ENCODE measurements around the gene ADSS2. TPM values are rescaled to one million over a fixed set of nuclear protein-coding genes. Genes with fewer than 3 reads are reported as not detected.

ADSS2 gene
- total RNA-seq, 1 donor from 2014 or later: 46.9 TPM

DNA sequence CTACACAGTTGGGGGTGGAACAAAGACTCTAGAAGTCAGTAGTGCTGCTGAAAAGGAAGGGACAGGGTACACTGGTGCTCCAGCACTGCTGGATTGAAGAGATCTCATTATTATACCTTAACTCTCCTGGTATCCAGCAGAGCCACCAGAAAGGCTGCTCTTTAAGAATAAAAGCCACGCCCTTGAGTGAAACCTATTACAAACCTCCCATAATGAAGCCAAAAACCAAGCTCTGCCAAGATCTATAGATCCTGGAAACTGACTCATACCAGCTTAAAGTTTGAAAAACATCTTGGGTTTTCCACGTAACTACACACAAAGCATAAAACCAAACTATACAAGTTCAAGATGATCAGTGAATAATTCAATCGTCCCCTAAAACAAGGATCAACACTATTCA lies 38.0 kb downstream of the ADSS2 start:
- no peak for DNase-seq (ENCODE audit: low read depth)
- TF ChIP-seq, protein P1, sequence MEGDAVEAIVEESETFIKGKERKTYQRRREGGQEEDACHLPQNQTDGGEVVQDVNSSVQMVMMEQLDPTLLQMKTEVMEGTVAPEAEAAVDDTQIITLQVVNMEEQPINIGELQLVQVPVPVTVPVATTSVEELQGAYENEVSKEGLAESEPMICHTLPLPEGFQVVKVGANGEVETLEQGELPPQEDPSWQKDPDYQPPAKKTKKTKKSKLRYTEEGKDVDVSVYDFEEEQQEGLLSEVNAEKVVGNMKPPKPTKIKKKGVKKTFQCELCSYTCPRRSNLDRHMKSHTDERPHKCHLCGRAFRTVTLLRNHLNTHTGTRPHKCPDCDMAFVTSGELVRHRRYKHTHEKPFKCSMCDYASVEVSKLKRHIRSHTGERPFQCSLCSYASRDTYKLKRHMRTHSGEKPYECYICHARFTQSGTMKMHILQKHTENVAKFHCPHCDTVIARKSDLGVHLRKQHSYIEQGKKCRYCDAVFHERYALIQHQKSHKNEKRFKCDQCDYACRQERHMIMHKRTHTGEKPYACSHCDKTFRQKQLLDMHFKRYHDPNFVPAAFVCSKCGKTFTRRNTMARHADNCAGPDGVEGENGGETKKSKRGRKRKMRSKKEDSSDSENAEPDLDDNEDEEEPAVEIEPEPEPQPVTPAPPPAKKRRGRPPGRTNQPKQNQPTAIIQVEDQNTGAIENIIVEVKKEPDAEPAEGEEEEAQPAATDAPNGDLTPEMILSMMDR (conservative IDR thresholded peaks at IDR 0.05; ENCODE audit: low read depth, low read length): no peak
- no peak overlapping the region for H3K4me3 ChIP-seq (ENCODE audit: low read depth, low read length)

DNA sequence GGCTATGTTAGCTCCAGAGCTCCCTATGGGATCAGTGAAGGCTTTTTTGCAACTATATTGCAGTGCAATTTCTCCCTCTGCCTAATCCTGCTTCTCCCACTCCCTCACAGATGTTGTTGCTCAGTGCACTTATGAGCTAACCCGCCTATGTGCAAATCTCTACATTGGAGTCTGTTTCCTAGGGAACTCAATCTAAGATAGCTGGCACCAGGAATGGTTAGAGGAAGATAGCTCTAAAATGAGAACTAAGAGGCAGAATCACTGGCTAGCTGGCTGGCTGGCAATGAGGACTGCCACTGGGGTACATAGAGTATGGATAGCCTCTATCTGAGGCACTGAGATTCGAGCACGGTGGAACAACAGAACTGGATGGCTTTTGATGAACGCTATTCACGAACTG lies 39.5 kb downstream of the ADSS2 start:
- no peak for DNase-seq (ENCODE audit: low read depth)
- TF ChIP-seq, protein P1 (conservative IDR thresholded peaks at IDR 0.05; ENCODE audit: low read depth, low read length): no peak
- H3K4me3 ChIP-seq (ENCODE audit: low read depth, low read length): no peak overlapping the region

DNA sequence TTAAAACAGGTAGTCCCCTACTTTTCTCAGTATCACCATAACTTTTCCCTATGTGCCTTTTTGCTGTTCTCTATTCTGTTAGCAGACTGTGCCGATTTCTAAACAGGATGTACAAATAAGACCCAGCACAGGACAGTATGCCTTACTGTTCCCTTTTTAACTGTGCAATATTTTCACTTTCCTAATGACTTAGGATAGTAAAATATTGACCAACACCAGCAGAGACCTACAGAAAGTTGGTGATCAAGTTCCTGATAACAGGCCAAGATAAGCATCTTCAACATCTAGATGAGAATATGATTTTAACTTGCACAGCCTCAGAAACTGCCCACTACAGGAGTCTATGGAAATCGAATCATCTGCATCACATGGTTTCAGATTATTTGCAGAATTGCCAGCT lies 42.0 kb downstream of the ADSS2 start:
- TF ChIP-seq, protein P1 (conservative IDR thresholded peaks at IDR 0.05; ENCODE audit: low read depth, low read length): no peak
- DNase-seq (ENCODE audit: low read depth): no peak
- no peak overlapping the region for H3K4me3 ChIP-seq (ENCODE audit: low read depth, low read length)

DNA sequence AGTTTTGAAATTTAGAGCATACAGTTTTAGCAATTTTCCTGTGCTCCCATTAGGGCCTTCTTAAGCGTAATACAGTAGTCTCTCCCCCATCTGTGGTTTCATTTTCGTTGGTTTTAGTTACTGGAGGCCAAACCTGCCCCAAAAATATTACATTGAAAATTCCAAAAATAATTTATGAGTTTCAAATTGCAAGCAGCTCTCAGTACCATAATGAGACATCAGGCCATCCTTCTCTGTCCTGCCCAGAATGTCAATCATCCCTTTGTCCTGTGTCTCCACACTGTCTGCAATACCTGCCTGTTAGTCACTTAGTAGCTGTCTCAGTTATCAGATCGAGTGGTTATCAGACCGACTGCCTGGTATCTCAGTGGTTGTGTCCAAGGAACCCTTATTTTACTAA lies 45.4 kb downstream of the ADSS2 start:
- no peak for DNase-seq (ENCODE audit: low read depth)
- H3K4me3 ChIP-seq (ENCODE audit: low read depth, low read length): no peak overlapping the region
- TF ChIP-seq, protein P1 (conservative IDR thresholded peaks at IDR 0.05; ENCODE audit: low read depth, low read length): no peak

DNA sequence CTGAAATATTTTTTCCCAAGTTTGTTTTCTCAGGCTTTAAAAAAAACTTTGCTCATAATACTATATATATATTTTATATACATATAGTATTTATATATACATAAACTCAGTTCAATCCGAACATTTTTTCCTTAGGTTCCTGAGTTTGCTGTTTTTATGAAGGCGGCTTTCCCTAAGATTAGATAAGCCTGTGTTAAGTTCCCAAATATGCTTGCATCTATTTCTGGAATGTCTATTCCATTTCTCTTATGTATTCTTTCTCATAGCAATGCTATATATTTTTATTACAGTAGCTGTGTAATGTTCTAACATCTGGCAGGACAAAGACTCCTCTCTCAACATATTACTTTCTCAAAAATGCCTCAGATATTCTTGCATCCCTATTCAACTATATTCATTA lies 45.9 kb downstream of the ADSS2 start:
- no peak overlapping the region for H3K4me3 ChIP-seq (ENCODE audit: low read depth, low read length)
- no peak for DNase-seq (ENCODE audit: low read depth)
- TF ChIP-seq, protein P1 (conservative IDR thresholded peaks at IDR 0.05; ENCODE audit: low read depth, low read length): no peak

DNA sequence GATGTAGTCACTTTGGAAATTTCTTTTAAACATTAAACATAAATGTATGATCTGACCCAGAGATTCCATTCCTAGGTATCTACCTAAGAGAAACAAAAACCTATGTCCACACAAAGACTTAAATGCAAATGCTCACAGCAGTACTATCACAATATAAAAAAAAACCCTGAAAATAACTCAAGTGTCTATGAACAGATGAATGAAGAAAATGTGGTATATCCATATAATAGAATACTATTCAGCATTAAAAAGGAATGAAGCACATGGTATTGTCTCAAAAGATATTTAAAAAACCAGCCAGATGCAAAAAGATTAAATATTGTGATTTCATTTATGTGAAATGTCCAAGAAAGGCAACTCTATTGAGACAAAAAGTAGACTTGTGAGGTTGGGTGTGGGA lies 48.3 kb downstream of the ADSS2 start:
- H3K4me3 ChIP-seq (ENCODE audit: low read depth, low read length): no peak overlapping the region
- DNase-seq (ENCODE audit: low read depth): no peak
- TF ChIP-seq, protein P1 (conservative IDR thresholded peaks at IDR 0.05; ENCODE audit: low read depth, low read length): no peak

DNA sequence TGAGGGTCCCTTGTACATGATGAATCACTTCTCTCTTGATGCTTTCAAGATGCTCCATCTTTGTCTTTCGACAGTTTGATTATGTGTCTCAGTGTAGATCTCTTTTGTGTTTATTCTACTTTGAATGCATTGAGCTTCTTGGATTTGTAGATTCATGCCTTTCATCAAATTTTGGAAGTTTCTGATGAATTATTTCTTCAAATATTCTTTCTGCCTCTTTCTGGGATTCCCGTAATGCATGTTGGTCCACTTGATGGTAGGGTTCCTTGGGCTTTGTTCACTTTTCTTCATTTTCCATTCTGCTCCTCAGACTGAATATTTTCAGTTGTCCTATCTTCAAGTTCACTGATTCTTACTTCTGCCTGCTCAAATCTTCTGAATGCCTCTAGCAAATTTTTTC lies 50.7 kb downstream of the ADSS2 start:
- DNase-seq (ENCODE audit: low read depth): no peak
- TF ChIP-seq, protein P1 (conservative IDR thresholded peaks at IDR 0.05; ENCODE audit: low read depth, low read length): no peak
- no peak overlapping the region for H3K4me3 ChIP-seq (ENCODE audit: low read depth, low read length)
